Activated CD8-positive, alpha-beta T cell treated with anti-CD3 and anti-CD28 coated beads for 36 hours (primary cell): ENCODE measurements around the gene SLIT3. TPM values are rescaled to one million over a fixed set of nuclear protein-coding genes. Genes with fewer than 3 reads are reported as not detected.

Experiments
- ATAC-seq: fragments of 200-7000 bp; cut with Tn5 transposase; one replicate; pipeline ENCODE4 v1.10.0; 2021; ENCODE audit warnings: mild to moderate bottlenecking, moderate library complexity
- CTCF ChIA-PET: fragments of 350-600 bp; sonication (Branson Sonifier 250); formaldehyde crosslinking; loops from one replicate; lab custom pipeline; 2021; ENCODE audit warnings: antibody characterized with exemption; lab: Charles Lee
- POLR2A ChIA-PET: fragments of 350-600 bp; sonication (Branson Sonifier 250); formaldehyde crosslinking; loops from one replicate; lab custom pipeline; 2021; ENCODE audit warnings: antibody characterized with exemption; lab: Charles Lee
- DNase-seq: peaks from one replicate; pipeline ENCODE4 v3.0.0-alpha.2; 2020
- H3K27ac Mint-ChIP-seq: one replicate; pipeline ENCODE4 v1.8.0; 2021; ENCODE audit warnings: mild to moderate bottlenecking, mixed read lengths
- H3K27me3 Mint-ChIP-seq: one replicate; pipeline ENCODE4 v1.8.0; 2021; ENCODE audit warnings: mixed read lengths
- H3K36me3 Mint-ChIP-seq: one replicate; pipeline ENCODE4 v1.8.0; 2021; ENCODE audit warnings: low read depth, mixed read lengths
- H3K4me1 Mint-ChIP-seq: one replicate; pipeline ENCODE4 v1.8.0; 2021; ENCODE audit warnings: low read depth, mixed read lengths
- H3K4me3 Mint-ChIP-seq: one replicate; pipeline ENCODE4 v1.8.0; 2021; ENCODE audit warnings: mild to moderate bottlenecking, moderate library complexity, mixed read lengths
- H3K9me3 Mint-ChIP-seq: one replicate; pipeline ENCODE4 v1.8.0; 2021; ENCODE audit warnings: mixed read lengths
- CTCF ChIP-seq: fragments of 200-600 bp; IDR thresholded peaks from one replicate; pipeline ENCODE4 v1.8.0; 2022; ENCODE audit warnings: antibody characterized with exemption, mild to moderate bottlenecking
- intact Hi-C: fragments of 100-400 bp; cut with micrococcal nuclease; formaldehyde crosslinking; loops from one replicate; pipeline ENCODE4 v1.10.0; 2022
- total RNA-seq, 2 experiments: library from RNA; stranded (reverse); gene quantifications; one replicate each; pipeline ENCODE4 v1.2.3, GENCODE V29; 2021

Gene SLIT3
- total RNA-seq, 2 experiments from 2014 or later, result 0.69 to 0.74 TPM

DNA sequence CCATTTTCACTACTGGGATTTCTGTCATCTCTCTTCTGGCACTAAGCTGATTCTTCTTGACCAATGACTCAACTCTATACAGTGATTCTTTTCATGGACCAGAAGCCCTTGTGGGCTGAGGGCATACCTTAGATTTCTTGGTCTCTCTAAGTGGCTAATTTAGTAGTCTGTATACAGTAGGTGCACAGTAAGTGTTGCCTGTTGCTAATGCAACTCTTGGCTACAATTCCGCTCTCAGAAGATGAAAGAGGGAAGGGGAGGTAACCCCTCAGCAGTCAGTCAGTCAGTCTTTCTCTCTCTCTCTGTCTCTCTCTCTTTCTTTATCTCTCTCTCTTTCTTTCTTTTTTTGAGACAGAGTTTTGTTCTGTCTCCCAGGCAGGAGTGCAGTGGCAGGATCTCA is 606.6 kb downstream of the SLIT3 start:
- no peaks in the 10 kb centered on the region for H3K36me3 Mint-ChIP-seq
- no peak overlapping the region for H3K27ac Mint-ChIP-seq
- ATAC-seq (no peak), DNase-seq (no peak)
- ChIA-PET CTCF (interaction anchor here (1.0 kb wide), 1 partner anchor 10 kb away, joined by 3 read pairs; no protein-coding TSS in a partner anchor), POLR2A (no interaction called here)
- H3K27me3 Mint-ChIP-seq, result peaks cover 5% of the 10 kb centered on the region
- no peak overlapping the region for H3K4me3 Mint-ChIP-seq
- intact Hi-C loops, result no loop called here
- TF ChIP-seq CTCF, result no peak
- no peaks in the 10 kb centered on the region for H3K9me3 Mint-ChIP-seq
- H3K4me1 Mint-ChIP-seq, result no peaks in the 10 kb centered on the region

DNA sequence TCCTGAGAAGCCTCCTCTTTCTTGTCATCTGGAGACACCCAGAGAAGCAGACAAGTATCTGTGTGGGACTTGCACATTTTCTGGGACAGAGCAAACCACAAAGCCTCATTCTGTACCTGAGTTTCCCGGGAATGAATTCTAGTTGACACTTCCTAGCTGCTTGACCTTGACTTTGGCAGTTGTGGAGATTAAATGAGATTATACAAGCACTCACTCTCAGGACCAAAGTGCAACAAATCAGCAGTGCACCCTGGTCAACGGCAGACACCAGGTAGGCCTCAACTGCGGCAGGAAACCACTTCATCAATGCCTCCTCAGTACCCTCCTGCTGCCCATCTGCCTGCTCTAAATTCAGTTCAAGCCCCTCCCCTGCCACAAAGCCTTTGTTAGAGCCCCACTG is 607.1 kb downstream of the SLIT3 start:
- intact Hi-C loops, result no loop called here
- ChIA-PET CTCF (no interaction called here), POLR2A (no interaction called here)
- Mint-ChIP-seq H3K36me3 (no peaks in the 10 kb centered on the region), H3K9me3 (no peaks in the 10 kb centered on the region), H3K4me3 (no peak overlapping the region), H3K27ac (no peak overlapping the region), H3K4me1 (no peaks in the 10 kb centered on the region), H3K27me3 (peaks cover 5% of the 10 kb centered on the region)
- no peak for DNase-seq
- ATAC-seq, result no peak
- no peak for TF ChIP-seq CTCF

- no peak for ATAC-seq
- no peak for TF ChIP-seq CTCF
- ChIA-PET POLR2A (no interaction called here), CTCF (no interaction called here)
- no peak overlapping the region for H3K4me3 Mint-ChIP-seq
- peaks cover 5% of the 10 kb centered on the region for H3K27me3 Mint-ChIP-seq
- intact Hi-C loops, result no loop called here
- no peaks in the 10 kb centered on the region for H3K9me3 Mint-ChIP-seq
- no peak for DNase-seq
- no peaks in the 10 kb centered on the region for H3K36me3 Mint-ChIP-seq
- no peaks in the 10 kb centered on the region for H3K4me1 Mint-ChIP-seq
- no peak overlapping the region for H3K27ac Mint-ChIP-seq
These were observed 607.6 kb downstream of the SLIT3 start for GRCh38 chr5:168693297-168693696.

DNA sequence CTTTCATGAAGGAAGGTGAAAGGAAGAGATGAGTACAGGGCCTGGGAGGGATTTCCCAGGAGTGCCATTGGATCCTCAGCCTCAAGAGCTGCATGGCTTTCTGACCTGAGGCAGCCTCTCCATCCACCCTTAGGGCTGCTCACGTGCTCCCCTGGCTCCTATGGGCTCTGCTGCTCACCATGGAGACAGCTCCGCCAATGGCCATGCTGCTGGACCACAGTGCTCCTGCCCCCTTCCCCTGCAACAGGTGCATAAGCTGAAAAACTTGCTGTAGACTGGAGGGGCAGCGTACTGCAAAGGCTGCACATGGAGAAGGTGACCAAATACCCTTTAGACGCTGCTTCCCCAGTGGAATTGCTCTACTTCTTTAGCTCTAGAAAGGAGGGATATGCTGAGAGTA is 609.0 kb downstream of the SLIT3 start:
- DNase-seq, result no peak
- Mint-ChIP-seq H3K9me3 (no peaks in the 10 kb centered on the region), H3K4me1 (no peaks in the 10 kb centered on the region), H3K27me3 (peaks cover 5% of the 10 kb centered on the region), H3K4me3 (no peak overlapping the region), H3K27ac (no peak overlapping the region), H3K36me3 (no peaks in the 10 kb centered on the region)
- ChIA-PET CTCF (interaction anchor here (1.1 to 1.9 kb wide), 2 partner anchors 14 to 255 kb away, joined by 3 to 6 read pairs; no protein-coding TSS in a partner anchor), POLR2A (no interaction called here)
- no peak for ATAC-seq
- intact Hi-C loops, result no loop called here
- TF ChIP-seq CTCF, result no peak

GRCh38 chr5:168689260-168689659 is 611.7 kb downstream of the SLIT3 start:
- TF ChIP-seq CTCF, result no peak
- ChIA-PET POLR2A (no interaction called here), CTCF (interaction anchor here (2.7 kb wide), 1 partner anchor 9 kb away, joined by 10 read pairs; no protein-coding TSS in a partner anchor)
- no peak overlapping the region for H3K4me3 Mint-ChIP-seq
- peaks cover 2% of the 10 kb centered on the region for H3K27me3 Mint-ChIP-seq
- ATAC-seq (no peak), DNase-seq (no peak)
- H3K36me3 Mint-ChIP-seq, result no peaks in the 10 kb centered on the region
- H3K9me3 Mint-ChIP-seq, result no peaks in the 10 kb centered on the region
- no peak overlapping the region for H3K27ac Mint-ChIP-seq
- intact Hi-C loops, result loop anchor here (10.0 kb wide), 1 partner anchor 276 kb away; no protein-coding TSS in a partner anchor
- no peaks in the 10 kb centered on the region for H3K4me1 Mint-ChIP-seq
